H1 (cell line): Measurements from ENCODE around the gene NPHP4. TPM values are rescaled to one million over a fixed set of nuclear protein-coding genes. Genes with fewer than 3 reads are reported as not detected.

Experiments used
- polyA plus RNA-seq, 7 experiments: library from polyadenylated mRNA; depleted of rRNA in 3 of 7; stranded (reverse) in 5 of 7; unstranded in 2 of 7; fragments of >200 nt in 5 of 7; fragments of 200-250 nt in 2 of 7; gene quantifications; 1 replicate in 5 of 7; 2 replicates in 1 of 7; 4 replicates in 1 of 7; pipeline versions ENCODE4 v1.2.1 to v1.2.3, GENCODE V29; 2011 to 2013; ENCODE audit warnings: missing spikeins in 2 of 7, mixed read lengths in 2 of 7
- total RNA-seq: library from RNA; stranded (reverse); fragmentation: NEBNext Ultra II Directional; extraction: Animal tissue kit (Norgen Biotek cat#: 25700); gene quantifications from 2 replicates; pipeline ENCODE4 v1.2.1, GENCODE V29; 2021
- TF ChIP-seq, protein P1 (sequence below): IDR thresholded peaks from 2 replicates; pipeline ENCODE4 v1.6.1; 2012; ENCODE audit warnings: low read length, inconsistent platforms

Gene NPHP4
- total and polyA plus RNA-seq, 2 of the 8 experiments (the other 6 are each of a cell fraction or from before 2014, with no cell fraction given): 5.8 to 14.0 TPM

DNA sequence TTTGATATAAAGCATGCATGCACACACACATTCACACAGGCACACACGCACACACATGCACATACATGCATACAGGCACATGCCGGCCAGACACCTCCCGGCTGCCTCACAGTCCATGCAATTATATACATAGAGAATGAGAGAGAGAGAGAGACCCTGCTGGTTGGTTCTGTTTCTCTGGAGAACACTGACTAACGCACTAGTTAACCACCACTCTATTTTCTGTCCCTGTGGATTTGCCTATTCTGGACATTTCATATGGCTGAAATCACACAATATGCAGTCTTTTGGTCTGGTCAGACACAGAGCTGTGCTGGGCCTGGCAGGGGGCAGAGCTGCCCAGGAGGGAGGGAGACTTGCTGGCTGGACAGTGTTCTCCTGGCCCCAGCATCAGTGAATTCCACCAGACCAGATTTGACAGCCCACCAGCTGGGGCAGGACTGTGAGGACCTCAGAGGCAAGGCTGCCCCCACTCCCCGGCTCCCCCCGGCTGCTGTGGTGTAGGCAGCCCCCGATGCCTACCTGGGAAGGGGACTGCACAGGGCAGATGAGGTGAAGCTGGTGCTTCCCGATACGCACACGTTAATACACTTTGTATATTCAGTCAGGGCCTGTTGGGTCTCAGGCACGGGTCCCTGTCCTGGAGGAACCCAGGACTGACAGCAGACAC is 152.2 kb downstream of the NPHP4 start (continued):
- TF ChIP-seq, protein P1, sequence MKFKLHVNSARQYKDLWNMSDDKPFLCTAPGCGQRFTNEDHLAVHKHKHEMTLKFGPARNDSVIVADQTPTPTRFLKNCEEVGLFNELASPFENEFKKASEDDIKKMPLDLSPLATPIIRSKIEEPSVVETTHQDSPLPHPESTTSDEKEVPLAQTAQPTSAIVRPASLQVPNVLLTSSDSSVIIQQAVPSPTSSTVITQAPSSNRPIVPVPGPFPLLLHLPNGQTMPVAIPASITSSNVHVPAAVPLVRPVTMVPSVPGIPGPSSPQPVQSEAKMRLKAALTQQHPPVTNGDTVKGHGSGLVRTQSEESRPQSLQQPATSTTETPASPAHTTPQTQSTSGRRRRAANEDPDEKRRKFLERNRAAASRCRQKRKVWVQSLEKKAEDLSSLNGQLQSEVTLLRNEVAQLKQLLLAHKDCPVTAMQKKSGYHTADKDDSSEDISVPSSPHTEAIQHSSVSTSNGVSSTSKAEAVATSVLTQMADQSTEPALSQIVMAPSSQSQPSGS: no peak
- TF ChIP-seq, all 59 proteins: peak for 0
